SU-DHL-6 (cell line): Measurements from ENCODE around the gene SETD5.
A peak's percentile ranks its signal among the peaks of the same experiment; 100 is the strongest.

ENCODE experiments used
- H2AFZ ChIP-seq: fragments of 200-600 bp; sonication (generic); 2 replicates; pipeline ENCODE4 v1.6.1; 2014; ENCODE audit warnings: low read depth, mild to moderate bottlenecking, moderate library complexity, mixed read lengths, antibody characterized with exemption, low read length; ENCODE audit not compliant: severe bottlenecking
- H3F3A ChIP-seq: fragments of 200-600 bp; shearing (Covaris generic); 2 replicates; pipeline ENCODE4 v1.6.0; 2016; ENCODE audit warnings: antibody characterized with exemption, mild to moderate bottlenecking; ENCODE audit not compliant: insufficient read depth
- H3K27ac ChIP-seq: fragments of 200-600 bp; sonication (generic); 2 replicates; pipeline ENCODE4 v1.5.1; 2016; ENCODE audit warnings: low read depth, mild to moderate bottlenecking, low read length, moderate library complexity, mixed read lengths
- H3K27me3 ChIP-seq: fragments of 200-600 bp; sonication (generic), shearing (Covaris generic); 2 replicates; pipeline ENCODE4 v1.6.0; 2014; ENCODE audit warnings: mild to moderate bottlenecking, low read length
- H3K36me3 ChIP-seq: fragments of 200-600 bp; sonication (generic); 2 replicates; pipeline ENCODE4 v1.6.1; 2014; ENCODE audit warnings: mild to moderate bottlenecking, low read length, mixed read lengths
- H3K4me2 ChIP-seq: fragments of 300-600, 200-600 bp; shearing (Covaris generic), sonication (generic); 2 replicates; pipeline ENCODE4 v1.6.0; 2014; ENCODE audit warnings: low read length, low read depth, mild to moderate bottlenecking; ENCODE audit not compliant: poor library complexity, severe bottlenecking
- H3K4me3 ChIP-seq: fragments of 200-600 bp; sonication (generic); 2 replicates; pipeline ENCODE4 v1.5.1; 2014; ENCODE audit warnings: antibody characterized with exemption, low read length, mild to moderate bottlenecking, mixed read lengths; ENCODE audit not compliant: insufficient read depth, poor library complexity, severe bottlenecking
- H3K79me2 ChIP-seq: fragments of 200-600 bp; sonication (generic); 2 replicates; pipeline ENCODE4 v1.6.1; 2014; ENCODE audit warnings: mild to moderate bottlenecking, low read length, moderate library complexity; ENCODE audit not compliant: insufficient read depth
- H3K9ac ChIP-seq: fragments of 200-600 bp; sonication (generic); 2 replicates; pipeline ENCODE4 v1.7.0; 2014; ENCODE audit warnings: mild to moderate bottlenecking, low read length
- H3K9me2 ChIP-seq: fragments of 200-600 bp; sonication (generic); replicated peaks from 2 replicates; pipeline ENCODE4 v1.6.1; 2014; ENCODE audit warnings: low read length; ENCODE audit not compliant: insufficient read depth
- H3K9me3 ChIP-seq: fragments of 200-600 bp; sonication (generic); 2 replicates; pipeline ENCODE4 v1.6.1; 2014; ENCODE audit warnings: low read length, mixed read lengths; ENCODE audit not compliant: insufficient read depth
- H4K20me1 ChIP-seq: fragments of 200-600 bp; sonication (generic); 2 replicates; pipeline ENCODE4 v1.6.1; 2014; ENCODE audit warnings: low read depth, mild to moderate bottlenecking, antibody characterized with exemption, low read length, moderate library complexity, mixed read lengths
- EZH2phosphoT487 ChIP-seq: fragments of 200-600 bp; sonication (generic), shearing (Covaris generic); conservative IDR thresholded peaks from 2 replicates; pipeline ENCODE4 v1.6.1; 2018; ENCODE audit warnings: mild to moderate bottlenecking, antibody characterized with exemption, low read length, moderate library complexity, mixed read lengths
- TF ChIP-seq, protein P1 (sequence below): fragments of 200-600 bp; sonication (generic); IDR thresholded peaks from one replicate; pipeline ENCODE4 v1.5.1; 2017; ENCODE audit warnings: antibody characterized with exemption, mild to moderate bottlenecking, low read length, moderate library complexity; ENCODE audit not compliant: insufficient read depth, poor library complexity, severe bottlenecking

The SETD5 gene

DNA sequence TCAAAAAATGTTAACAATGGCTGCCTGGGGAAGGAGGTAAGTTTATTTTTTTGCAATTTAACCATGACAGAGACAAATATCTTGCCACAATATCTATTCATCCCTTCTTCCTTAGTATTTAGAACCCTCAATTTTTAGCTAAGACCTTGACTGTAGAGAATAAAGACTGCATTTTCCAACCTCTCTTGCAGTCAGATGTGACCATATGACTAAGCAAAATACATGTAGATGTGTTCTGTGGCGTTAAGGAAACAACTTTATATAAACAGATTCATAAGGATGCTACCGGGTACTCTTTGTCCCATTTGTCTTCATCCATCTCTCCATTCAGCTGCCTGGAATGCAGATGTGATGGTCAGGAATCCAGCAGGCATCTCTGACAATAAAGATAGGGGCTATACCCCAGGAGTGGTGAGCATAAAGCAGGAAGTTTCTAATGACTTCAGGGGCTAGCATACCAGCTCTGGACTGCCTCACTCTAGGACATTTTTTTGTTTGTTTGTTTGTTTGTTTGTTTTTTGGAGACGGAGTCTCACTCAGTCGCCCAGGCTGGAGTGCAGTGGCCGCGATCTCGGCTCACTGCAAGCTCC, 115.1 kb downstream of the SETD5 start:
- Histone ChIP-seq H3K27me3 (no peaks in the 10 kb centered on the region), H3K9me3 (no peaks in the 10 kb centered on the region), H3K79me2 (no peaks in the 10 kb centered on the region), H2AFZ (peak overlapping the region; percentile 41), H3K9ac (no peak overlapping the region), H3K9me2 (no peaks in the 10 kb centered on the region), H3K4me3 (no peak overlapping the region), H3F3A (no peaks in the 10 kb centered on the region), H4K20me1 (no peaks in the 10 kb centered on the region), H3K36me3 (no peaks in the 10 kb centered on the region), H3K27ac (no peak overlapping the region), H3K4me2 (no peak overlapping the region)
- TF ChIP-seq, protein P1, sequence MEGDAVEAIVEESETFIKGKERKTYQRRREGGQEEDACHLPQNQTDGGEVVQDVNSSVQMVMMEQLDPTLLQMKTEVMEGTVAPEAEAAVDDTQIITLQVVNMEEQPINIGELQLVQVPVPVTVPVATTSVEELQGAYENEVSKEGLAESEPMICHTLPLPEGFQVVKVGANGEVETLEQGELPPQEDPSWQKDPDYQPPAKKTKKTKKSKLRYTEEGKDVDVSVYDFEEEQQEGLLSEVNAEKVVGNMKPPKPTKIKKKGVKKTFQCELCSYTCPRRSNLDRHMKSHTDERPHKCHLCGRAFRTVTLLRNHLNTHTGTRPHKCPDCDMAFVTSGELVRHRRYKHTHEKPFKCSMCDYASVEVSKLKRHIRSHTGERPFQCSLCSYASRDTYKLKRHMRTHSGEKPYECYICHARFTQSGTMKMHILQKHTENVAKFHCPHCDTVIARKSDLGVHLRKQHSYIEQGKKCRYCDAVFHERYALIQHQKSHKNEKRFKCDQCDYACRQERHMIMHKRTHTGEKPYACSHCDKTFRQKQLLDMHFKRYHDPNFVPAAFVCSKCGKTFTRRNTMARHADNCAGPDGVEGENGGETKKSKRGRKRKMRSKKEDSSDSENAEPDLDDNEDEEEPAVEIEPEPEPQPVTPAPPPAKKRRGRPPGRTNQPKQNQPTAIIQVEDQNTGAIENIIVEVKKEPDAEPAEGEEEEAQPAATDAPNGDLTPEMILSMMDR: no peak
- no peak for TF ChIP-seq EZH2phosphoT487

DNA sequence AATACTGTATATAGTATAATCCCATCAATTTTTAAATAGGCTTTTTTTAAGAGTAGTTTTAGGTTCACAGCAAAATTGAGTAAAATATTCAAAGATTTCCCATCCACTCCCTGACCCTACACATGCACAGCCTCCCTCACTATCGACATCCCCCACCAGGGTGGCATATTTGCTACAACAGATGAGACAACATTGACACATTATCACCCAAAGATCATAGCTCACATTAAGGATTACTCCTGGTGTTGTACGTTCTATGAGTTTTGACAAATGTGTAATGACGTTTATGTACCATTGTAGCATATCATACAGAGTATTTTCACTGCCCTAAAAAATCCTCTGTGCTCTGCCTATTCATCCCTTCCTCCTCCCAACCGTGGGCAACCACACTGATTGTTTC, 116.9 kb downstream of the SETD5 start:
- H3K9ac ChIP-seq: no peak overlapping the region
- no peaks in the 10 kb centered on the region for H3K79me2 ChIP-seq
- no peak overlapping the region for H2AFZ ChIP-seq
- no peaks in the 10 kb centered on the region for H3K9me2 ChIP-seq
- H4K20me1 ChIP-seq: no peaks in the 10 kb centered on the region
- no peak overlapping the region for H3K4me2 ChIP-seq
- no peaks in the 10 kb centered on the region for H3F3A ChIP-seq
- H3K27ac ChIP-seq: no peak overlapping the region
- no peaks in the 10 kb centered on the region for H3K36me3 ChIP-seq
- TF ChIP-seq EZH2phosphoT487: no peak
- TF ChIP-seq, protein P1: no peak
- no peak overlapping the region for H3K4me3 ChIP-seq
- H3K9me3 ChIP-seq: no peaks in the 10 kb centered on the region
- H3K27me3 ChIP-seq: no peaks in the 10 kb centered on the region

- Histone ChIP-seq H3F3A (no peaks in the 10 kb centered on the region), H3K9ac (no peak overlapping the region), H4K20me1 (no peaks in the 10 kb centered on the region), H3K9me2 (no peaks in the 10 kb centered on the region), H3K79me2 (no peaks in the 10 kb centered on the region), H2AFZ (no peak overlapping the region), H3K36me3 (no peaks in the 10 kb centered on the region), H3K27ac (no peak overlapping the region), H3K4me3 (no peak overlapping the region), H3K27me3 (no peaks in the 10 kb centered on the region), H3K4me2 (no peak overlapping the region), H3K9me3 (no peaks in the 10 kb centered on the region)
- TF ChIP-seq, protein P1: no peak
- no peak for TF ChIP-seq EZH2phosphoT487
Observed at GRCh38 chr3:9514956-9515355, 117.5 kb downstream of the SETD5 start.

- Histone ChIP-seq H4K20me1 (no peaks in the 10 kb centered on the region), H3K4me2 (no peak overlapping the region), H3F3A (no peaks in the 10 kb centered on the region), H3K4me3 (no peak overlapping the region), H3K79me2 (no peaks in the 10 kb centered on the region), H3K9ac (no peak overlapping the region), H3K9me3 (no peaks in the 10 kb centered on the region), H3K27ac (no peak overlapping the region), H3K9me2 (no peaks in the 10 kb centered on the region), H3K36me3 (no peaks in the 10 kb centered on the region), H2AFZ (no peak overlapping the region), H3K27me3 (no peaks in the 10 kb centered on the region)
- no peak for TF ChIP-seq EZH2phosphoT487
- TF ChIP-seq, protein P1: no peak
Observed at GRCh38 chr3:9525078-9525477, 127.7 kb downstream of the SETD5 start.
